ENCODE results near the gene ZNF423.

ZNF423 gene

GRCh38 chr16:49859125-49859811 lies 3.4 kb upstream of the ZNF423 start:
- Mint-ChIP-seq H3K9me3 (peaks cover 2% of the 10 kb centered on the region), H3K4me1 (peaks cover 5% of the 10 kb centered on the region), H3K27me3 (peaks cover 17% of the 10 kb centered on the region), H3K36me3 (no peaks in the 10 kb centered on the region), H3K27ac (no peak overlapping the region), H3K4me3 (peak overlapping the region; percentile 30)
- no peak for DNase-seq (ENCODE audit: low spot score in 2 of 2)
- no peak for ATAC-seq (ENCODE audit: low read depth)

- peak; percentile 15 for ATAC-seq (ENCODE audit: low read depth)
These were observed 2.5 kb upstream of the ZNF423 start for GRCh38 chr16:49858200-49859124.

GRCh38 chr16:49857423-49858181 lies 1.7 kb upstream of the ZNF423 start:
- no peaks in the 10 kb centered on the region for H3K36me3 Mint-ChIP-seq
- ATAC-seq (ENCODE audit: low read depth) (peak; percentile 36), DNase-seq (ENCODE audit: low spot score in 2 of 2) (peak; percentile 11 to 43)
- H3K4me1 Mint-ChIP-seq, result peaks cover 5% of the 10 kb centered on the region
- H3K4me3 Mint-ChIP-seq, result peak overlapping the region; percentile 75
- peaks cover 2% of the 10 kb centered on the region for H3K9me3 Mint-ChIP-seq
- peaks cover 23% of the 10 kb centered on the region for H3K27me3 Mint-ChIP-seq
- no peak overlapping the region for H3K27ac Mint-ChIP-seq

More at GRCh38 chr16:49858200-49859124, 2.5 kb upstream of the ZNF423 start:
- Mint-ChIP-seq H3K9me3 (peaks cover 2% of the 10 kb centered on the region), H3K36me3 (no peaks in the 10 kb centered on the region), H3K4me1 (peaks cover 5% of the 10 kb centered on the region), H3K27me3 (peaks cover 22% of the 10 kb centered on the region), H3K27ac (no peak overlapping the region), H3K4me3 (no peak overlapping the region)
- DNase-seq (ENCODE audit: low spot score in 2 of 2), result peak in 1 of 2 donors; percentile 18

- Mint-ChIP-seq H3K36me3 (no peaks in the 10 kb centered on the region), H3K4me3 (peak overlapping the region; percentile 72), H3K4me1 (peaks cover 5% of the 10 kb centered on the region), H3K9me3 (peaks cover 2% of the 10 kb centered on the region), H3K27ac (no peak overlapping the region), H3K27me3 (peaks cover 27% of the 10 kb centered on the region)
- no peak for ATAC-seq (ENCODE audit: low read depth)
- no peak for DNase-seq (ENCODE audit: low spot score in 2 of 2)
These were observed 889 bp upstream of the ZNF423 start for GRCh38 chr16:49856672-49857330.

GRCh38 chr16:49855280-49855821 lies 561 bp downstream of the ZNF423 start:
- peaks cover 26% of the 10 kb centered on the region for H3K27me3 Mint-ChIP-seq
- no peak overlapping the region for H3K27ac Mint-ChIP-seq
- DNase-seq (ENCODE audit: low spot score in 2 of 2) (peak; percentile 14 to 36), ATAC-seq (ENCODE audit: low read depth) (peak; percentile 63)
- H3K4me3 Mint-ChIP-seq, result peak overlapping the region; percentile 75
- H3K36me3 Mint-ChIP-seq, result no peaks in the 10 kb centered on the region
- H3K9me3 Mint-ChIP-seq, result no peaks in the 10 kb centered on the region
- H3K4me1 Mint-ChIP-seq, result peaks cover 5% of the 10 kb centered on the region

- ATAC-seq (ENCODE audit: low read depth), result no peak
- peaks cover 25% of the 10 kb centered on the region for H3K27me3 Mint-ChIP-seq
- H3K27ac Mint-ChIP-seq, result no peak overlapping the region
- DNase-seq (ENCODE audit: low spot score in 2 of 2), result no peak
- H3K36me3 Mint-ChIP-seq, result no peaks in the 10 kb centered on the region
- no peaks in the 10 kb centered on the region for H3K9me3 Mint-ChIP-seq
- peak overlapping the region; percentile 37 for H3K4me3 Mint-ChIP-seq
- H3K4me1 Mint-ChIP-seq, result peaks cover 5% of the 10 kb centered on the region
These were observed 1.1 kb downstream of the ZNF423 start for GRCh38 chr16:49854796-49855203.

GRCh38 chr16:49854188-49854795 lies 1.6 kb downstream of the ZNF423 start:
- peaks cover 5% of the 10 kb centered on the region for H3K4me1 Mint-ChIP-seq
- no peaks in the 10 kb centered on the region for H3K9me3 Mint-ChIP-seq
- peak overlapping the region; percentile 74 for H3K4me3 Mint-ChIP-seq
- ATAC-seq (ENCODE audit: low read depth) (no peak), DNase-seq (ENCODE audit: low spot score in 2 of 2) (no peak)
- no peaks in the 10 kb centered on the region for H3K36me3 Mint-ChIP-seq
- no peak overlapping the region for H3K27ac Mint-ChIP-seq
- peaks cover 22% of the 10 kb centered on the region for H3K27me3 Mint-ChIP-seq

- H3K27me3 Mint-ChIP-seq, result peaks cover 19% of the 10 kb centered on the region
These were observed 3.6 kb downstream of the ZNF423 start for GRCh38 chr16:49852279-49852678.

GRCh38 chr16:49851468-49851787 lies 4.5 kb downstream of the ZNF423 start:
- Mint-ChIP-seq H3K27ac (no peak overlapping the region), H3K36me3 (no peaks in the 10 kb centered on the region), H3K4me1 (peaks cover 2% of the 10 kb centered on the region), H3K4me3 (no peak overlapping the region), H3K27me3 (peaks cover 16% of the 10 kb centered on the region), H3K9me3 (no peaks in the 10 kb centered on the region)
- ATAC-seq (ENCODE audit: low read depth) (no peak), DNase-seq (ENCODE audit: low spot score in 2 of 2) (no peak)

More at GRCh38 chr16:49852279-49852678, 3.6 kb downstream of the ZNF423 start:
- peaks cover 2% of the 10 kb centered on the region for H3K4me1 Mint-ChIP-seq
- ATAC-seq (ENCODE audit: low read depth), result no peak
- no peak for DNase-seq (ENCODE audit: low spot score in 2 of 2)
- H3K27ac Mint-ChIP-seq, result no peak overlapping the region
- H3K36me3 Mint-ChIP-seq, result no peaks in the 10 kb centered on the region
- H3K9me3 Mint-ChIP-seq, result no peaks in the 10 kb centered on the region
- H3K4me3 Mint-ChIP-seq, result no peak overlapping the region

- Mint-ChIP-seq H3K27ac (no peak overlapping the region), H3K4me1 (no peaks in the 10 kb centered on the region), H3K36me3 (no peaks in the 10 kb centered on the region), H3K27me3 (peaks cover 16% of the 10 kb centered on the region), H3K9me3 (no peaks in the 10 kb centered on the region), H3K4me3 (no peak overlapping the region)
- ATAC-seq (ENCODE audit: low read depth) (no peak), DNase-seq (ENCODE audit: low spot score in 2 of 2) (no peak)
These were observed 5.1 kb downstream of the ZNF423 start for GRCh38 chr16:49850558-49851467.

- no peaks in the 10 kb centered on the region for H3K9me3 Mint-ChIP-seq
- H3K4me3 Mint-ChIP-seq, result no peak overlapping the region
- ATAC-seq (ENCODE audit: low read depth) (no peak), DNase-seq (ENCODE audit: low spot score in 2 of 2) (no peak)
- no peaks in the 10 kb centered on the region for H3K4me1 Mint-ChIP-seq
- peaks cover 13% of the 10 kb centered on the region for H3K27me3 Mint-ChIP-seq
- no peaks in the 10 kb centered on the region for H3K36me3 Mint-ChIP-seq
- H3K27ac Mint-ChIP-seq, result no peak overlapping the region
These were observed 6.2 kb downstream of the ZNF423 start for GRCh38 chr16:49849754-49850108.

- Mint-ChIP-seq H3K27ac (no peak overlapping the region), H3K4me1 (no peaks in the 10 kb centered on the region), H3K36me3 (no peaks in the 10 kb centered on the region), H3K27me3 (peaks cover 12% of the 10 kb centered on the region), H3K9me3 (no peaks in the 10 kb centered on the region), H3K4me3 (no peak overlapping the region)
- DNase-seq (ENCODE audit: low spot score in 2 of 2), result no peak
- no peak for ATAC-seq (ENCODE audit: low read depth)
These were observed 6.7 kb downstream of the ZNF423 start for GRCh38 chr16:49849037-49849753.

All from memory B cell (primary cell).